KG1 (cell line): ENCODE data around the gene TSC2.
"Not testable (repeated sequence)": the region's sequence is repeated elsewhere in the genome, so short reads cannot be mapped to it uniquely, and the experiment has no call there.

Source experiments
- DNase-seq: peaks from one replicate; lab custom pipeline; 2025; lab: John Stamatoyannopoulos, UW

TSC2 gene

GRCh38 chr16:2009791-2010510 lies 37.8 kb upstream of the TSC2 start, which contains the start of gene ZNF598:
TSS of gene ZNF598 (minus strand) at chr16:2009821.
- DNase-seq: peak; percentile 65

- not testable (repeated sequence) for DNase-seq
Observed at GRCh38 chr16:2011726-2012125, 36.1 kb upstream of the TSC2 start.

- DNase-seq: no peak
Observed at GRCh38 chr16:2013527-2013926, 34.3 kb upstream of the TSC2 start.

GRCh38 chr16:2015117-2015946 lies 32.5 kb upstream of the TSC2 start:
- no peak for DNase-seq

GRCh38 chr16:2015947-2016208 lies 31.9 kb upstream of the TSC2 start:
- no peak for DNase-seq

- DNase-seq: no peak
Observed at GRCh38 chr16:2016407-2016922, 31.3 kb upstream of the TSC2 start.

- DNase-seq: no peak
Observed at GRCh38 chr16:2019518-2019920, 28.3 kb upstream of the TSC2 start, which contains the start of gene NPW. TSS of gene NPW (plus strand) at chr16:2019785.

- no peak for DNase-seq
Observed at GRCh38 chr16:2019921-2020831, 27.6 kb upstream of the TSC2 start.

- no peak for DNase-seq
Observed at GRCh38 chr16:2022723-2023091, 25.1 kb upstream of the TSC2 start.

GRCh38 chr16:2023092-2024031 lies 24.4 kb upstream of the TSC2 start:
- peak; percentile 76 for DNase-seq

GRCh38 chr16:2024032-2024420 lies 23.8 kb upstream of the TSC2 start:
- no peak for DNase-seq

GRCh38 chr16:2025251-2025650 lies 22.5 kb upstream of the TSC2 start:
- DNase-seq: no peak

- DNase-seq: no peak
Observed at GRCh38 chr16:2025878-2026460, 21.8 kb upstream of the TSC2 start.

- no peak for DNase-seq
Observed at GRCh38 chr16:2026461-2027023, 21.2 kb upstream of the TSC2 start, which contains the start of gene NHERF2. TSS of gene NHERF2 (plus strand) at chr16:2026902. CDS start at chr16:2027006, 104 bp downstream.

GRCh38 chr16:2027024-2028010 lies 20.5 kb upstream of the TSC2 start:
- DNase-seq: no peak

GRCh38 chr16:2028146-2028545 lies 19.6 kb upstream of the TSC2 start:
- DNase-seq: no peak

GRCh38 chr16:2028620-2029220 lies 19.1 kb upstream of the TSC2 start:
- DNase-seq: no peak

GRCh38 chr16:2029350-2029749 lies 18.4 kb upstream of the TSC2 start:
- no peak for DNase-seq

GRCh38 chr16:2030036-2030435 lies 17.7 kb upstream of the TSC2 start:
- DNase-seq: no peak
